Ascending aorta (tissue), 2 donors: Measurements from ENCODE around the gene FN3K. TPM values are rescaled to one million over a fixed set of nuclear protein-coding genes. Genes with fewer than 3 reads are reported as not detected.

Experiments used
- DNase-seq, 2 donors: peaks; one replicate each; pipeline ENCODE4 v3.0.0-alpha.2; 2019; ENCODE audit warnings: low spot score in 2 of 2
- H3K27ac ChIP-seq, 2 donors: fragments of 200-600 bp; sonication (generic); one replicate each; pipeline ENCODE4 v1.5.1; 2016 to 2017; ENCODE audit warnings: mild to moderate bottlenecking in 1 of 2
- H3K27me3 ChIP-seq: fragments of 200-600 bp; sonication (generic); one replicate; pipeline ENCODE4 v1.5.1; 2017
- H3K36me3 ChIP-seq, 2 donors: fragments of 200-600 bp; sonication (generic); one replicate each; pipeline ENCODE4 v1.5.1; 2016
- H3K4me1 ChIP-seq, 2 donors: fragments of 200-600 bp; sonication (generic); one replicate each; pipeline ENCODE4 v1.5.1; 2016 to 2017; ENCODE audit warnings: mild to moderate bottlenecking in 1 of 2
- H3K4me3 ChIP-seq, 2 donors: fragments of 200-600 bp; sonication (generic); one replicate each; pipeline ENCODE4 v1.5.1; 2016 to 2017; ENCODE audit warnings: mild to moderate bottlenecking in 1 of 2
- H3K9me3 ChIP-seq, 2 donors: fragments of 200-600 bp; sonication (generic); one replicate each; pipeline ENCODE4 v1.5.1; 2016
- intact Hi-C: fragments of 100-400 bp; cut with DNase I; formaldehyde crosslinking; loops from one replicate; pipeline ENCODE4 v1.15.1; 2023
- total RNA-seq: library from RNA; depleted of rRNA; stranded (reverse); fragments of >200 nt; gene quantifications from one replicate; pipeline ENCODE4 v1.1.0, GENCODE V29; 2016
- TF ChIP-seq, protein P1 (sequence below), 3 experiments: fragments of 200-600 bp in 2 of 3; fragments of 450-650 bp in 1 of 3; sonication (generic) in 2 of 3; IDR thresholded peaks; one replicate each; pipeline ENCODE4 v1.5.1; 2016 to 2019; ENCODE audit warnings: antibody characterized with exemption in 3 of 3, mild to moderate bottlenecking in 1 of 3, moderate library complexity in 1 of 3

FN3K gene
- total RNA-seq, 1 donor from 2014 or later: 10.5 TPM

DNA sequence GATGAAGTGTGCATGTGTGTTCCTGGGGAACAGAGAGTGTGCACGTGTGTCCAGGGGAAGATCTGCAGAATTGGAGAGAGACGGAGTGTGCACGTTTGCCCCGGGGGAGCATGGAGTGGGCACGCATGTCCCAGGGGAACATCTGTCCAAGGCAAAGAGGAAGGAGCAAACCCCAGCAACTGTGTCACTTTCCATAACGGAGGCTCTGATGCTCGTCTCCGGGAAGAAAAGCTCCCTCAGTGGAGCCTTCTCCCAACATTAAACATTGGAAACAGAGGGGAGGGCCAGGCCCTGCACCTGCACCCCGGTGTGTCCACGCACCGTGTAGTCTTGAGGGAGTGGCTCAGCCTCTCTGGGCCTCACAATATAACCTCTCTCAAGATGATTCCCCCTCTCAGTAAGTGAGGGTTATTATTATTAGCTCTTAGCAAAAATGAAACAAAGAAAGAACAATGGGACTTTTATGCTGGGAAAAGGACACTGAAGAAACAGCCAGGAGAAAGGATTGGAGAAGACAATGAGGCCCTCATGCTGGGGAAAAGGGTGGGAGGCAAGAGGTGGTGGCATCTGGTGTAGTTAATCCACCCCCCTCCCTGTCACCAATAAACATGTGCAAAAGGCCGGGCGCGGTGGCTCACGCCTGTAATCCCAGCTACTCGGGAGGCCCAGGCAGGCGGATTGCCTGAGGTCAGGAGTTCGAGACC is 44.5 kb upstream of the FN3K start:
- Histone ChIP-seq H3K27me3 (no peaks in the 10 kb centered on the region), H3K4me1 (no peaks in the 10 kb centered on the region), H3K36me3 (peaks cover 0 to 2% of the 10 kb centered on the region in 2 donors), H3K27ac (no peak overlapping the region), H3K9me3 (peaks cover 0 to 7% of the 10 kb centered on the region in 2 donors), H3K4me3 (no peak overlapping the region)
- DNase-seq: no peak
- TF ChIP-seq, protein P1, sequence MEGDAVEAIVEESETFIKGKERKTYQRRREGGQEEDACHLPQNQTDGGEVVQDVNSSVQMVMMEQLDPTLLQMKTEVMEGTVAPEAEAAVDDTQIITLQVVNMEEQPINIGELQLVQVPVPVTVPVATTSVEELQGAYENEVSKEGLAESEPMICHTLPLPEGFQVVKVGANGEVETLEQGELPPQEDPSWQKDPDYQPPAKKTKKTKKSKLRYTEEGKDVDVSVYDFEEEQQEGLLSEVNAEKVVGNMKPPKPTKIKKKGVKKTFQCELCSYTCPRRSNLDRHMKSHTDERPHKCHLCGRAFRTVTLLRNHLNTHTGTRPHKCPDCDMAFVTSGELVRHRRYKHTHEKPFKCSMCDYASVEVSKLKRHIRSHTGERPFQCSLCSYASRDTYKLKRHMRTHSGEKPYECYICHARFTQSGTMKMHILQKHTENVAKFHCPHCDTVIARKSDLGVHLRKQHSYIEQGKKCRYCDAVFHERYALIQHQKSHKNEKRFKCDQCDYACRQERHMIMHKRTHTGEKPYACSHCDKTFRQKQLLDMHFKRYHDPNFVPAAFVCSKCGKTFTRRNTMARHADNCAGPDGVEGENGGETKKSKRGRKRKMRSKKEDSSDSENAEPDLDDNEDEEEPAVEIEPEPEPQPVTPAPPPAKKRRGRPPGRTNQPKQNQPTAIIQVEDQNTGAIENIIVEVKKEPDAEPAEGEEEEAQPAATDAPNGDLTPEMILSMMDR (IDR thresholded peaks at IDR 0.05): no peak
- intact Hi-C loops: no loop called here

DNA sequence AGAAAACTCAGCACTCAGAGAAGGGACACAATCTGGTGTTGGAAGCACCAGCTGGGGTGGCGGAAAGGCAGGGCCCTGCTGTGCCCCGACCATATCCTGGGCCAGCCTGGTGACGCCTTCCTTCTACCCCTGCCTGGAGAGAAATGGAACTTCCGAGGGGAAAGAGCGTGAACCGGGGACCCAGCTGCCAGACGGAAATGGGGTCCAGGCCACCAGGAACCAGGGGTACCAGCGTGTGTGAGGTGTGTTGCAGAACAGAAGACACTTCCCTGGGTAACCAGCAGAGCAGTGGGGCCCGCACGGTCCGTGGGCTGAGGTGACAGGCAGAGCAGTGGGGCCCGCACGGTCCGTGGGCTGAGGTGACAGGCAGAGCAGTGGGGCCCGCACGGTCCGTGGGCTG is 43.7 kb upstream of the FN3K start:
- Histone ChIP-seq H3K27me3 (no peaks in the 10 kb centered on the region), H3K27ac (no peak overlapping the region), H3K9me3 (peaks cover 0 to 7% of the 10 kb centered on the region in 2 donors), H3K4me1 (peaks cover 0 to under 1% of the 10 kb centered on the region in 2 donors), H3K4me3 (no peak overlapping the region), H3K36me3 (peaks cover 0 to 2% of the 10 kb centered on the region in 2 donors)
- no peak for DNase-seq
- TF ChIP-seq, protein P1 (IDR thresholded peaks at IDR 0.05): no peak
- intact Hi-C loops: no loop called here

DNA sequence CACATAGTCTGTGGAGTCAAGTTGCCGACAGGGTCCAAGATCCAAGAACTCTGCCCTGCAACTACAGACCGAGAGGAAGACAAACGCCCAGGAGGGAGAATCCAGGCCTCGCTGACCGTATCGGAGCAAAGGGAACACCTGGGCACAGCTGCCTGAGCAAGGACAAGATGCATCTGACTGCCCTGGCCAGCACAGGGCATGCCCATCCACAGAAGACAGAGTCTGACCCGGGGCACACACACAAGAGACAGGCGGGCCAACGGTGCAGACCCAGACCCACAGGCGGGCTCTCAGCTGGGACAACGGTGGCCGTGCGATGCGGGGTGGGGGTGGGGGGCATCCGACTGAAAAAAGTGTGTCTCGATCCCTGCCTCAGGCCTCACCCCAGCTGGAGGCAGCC is 43.1 kb upstream of the FN3K start:
- H3K27ac ChIP-seq: no peak overlapping the region
- H3K4me1 ChIP-seq: peaks cover under 1 to 6% of the 10 kb centered on the region in 2 donors
- TF ChIP-seq, protein P1 (IDR thresholded peaks at IDR 0.05): no peak
- H3K27me3 ChIP-seq: no peaks in the 10 kb centered on the region
- intact Hi-C loops: no loop called here
- peaks cover 0 to 7% of the 10 kb centered on the region in 2 donors for H3K9me3 ChIP-seq
- peaks cover 0 to 2% of the 10 kb centered on the region in 2 donors for H3K36me3 ChIP-seq
- no peak for DNase-seq
- no peak overlapping the region for H3K4me3 ChIP-seq

DNA sequence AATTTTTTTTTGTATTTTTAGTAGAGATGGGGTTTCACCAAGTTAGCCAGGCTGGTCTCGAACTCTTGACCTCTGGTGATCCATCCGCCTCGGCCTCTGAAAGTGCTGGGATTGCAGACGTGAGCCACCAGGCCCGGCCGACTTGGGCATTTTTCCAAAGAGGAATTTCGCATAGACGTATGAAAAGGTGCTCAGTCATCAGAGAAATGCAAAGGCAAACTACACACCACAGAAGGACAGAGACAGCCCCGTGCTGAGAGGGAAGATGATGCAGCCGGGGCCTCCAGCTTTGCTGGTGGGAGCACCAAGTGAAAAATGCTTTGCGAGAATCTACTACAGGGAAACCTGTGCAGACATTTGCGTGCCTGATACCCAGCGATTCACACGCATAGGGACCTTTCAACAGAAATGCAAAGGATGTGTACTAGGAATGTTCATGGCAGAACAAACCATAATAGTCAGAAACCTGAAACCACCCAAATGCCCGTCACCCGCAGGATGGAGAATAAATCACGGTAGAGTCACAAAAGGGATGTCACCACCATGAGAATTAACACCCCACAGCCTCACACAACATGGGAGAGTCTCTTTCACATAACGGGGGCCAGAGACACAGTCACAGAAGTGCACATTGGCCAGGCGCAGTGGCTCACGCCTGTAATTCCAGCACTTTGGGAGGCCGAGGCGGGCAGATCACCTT is 42.1 kb upstream of the FN3K start:
- TF ChIP-seq, protein P1 (IDR thresholded peaks at IDR 0.05): no peak
- H3K27ac ChIP-seq: no peak overlapping the region
- H3K36me3 ChIP-seq: peaks cover 0 to 2% of the 10 kb centered on the region in 2 donors
- peaks cover 0 to 7% of the 10 kb centered on the region in 2 donors for H3K9me3 ChIP-seq
- no peak for DNase-seq
- peaks cover 7 to 10% of the 10 kb centered on the region in 2 donors for H3K4me1 ChIP-seq
- intact Hi-C loops: no loop called here
- H3K4me3 ChIP-seq: no peak overlapping the region
- H3K27me3 ChIP-seq: no peaks in the 10 kb centered on the region

DNA sequence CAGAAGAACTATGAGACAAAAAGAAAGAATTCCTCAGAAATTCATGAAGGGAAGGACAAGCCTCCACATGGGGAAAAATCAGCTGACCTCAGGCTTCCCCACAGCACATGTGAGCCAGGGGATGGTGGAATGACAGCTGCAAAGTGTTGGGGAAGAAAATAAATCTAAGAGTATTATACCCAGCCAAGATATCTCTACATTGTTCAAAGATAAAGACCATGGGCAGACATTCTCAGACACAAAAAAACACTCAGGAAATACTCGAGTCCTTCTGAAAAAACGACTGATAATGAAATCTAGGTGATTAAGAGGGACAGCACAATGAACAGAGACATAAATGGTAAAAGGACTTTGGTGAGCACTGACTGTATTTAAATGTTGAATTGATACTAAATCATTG is 40.8 kb upstream of the FN3K start:
- Histone ChIP-seq H3K9me3 (peaks cover 0 to 7% of the 10 kb centered on the region in 2 donors), H3K4me3 (no peak overlapping the region), H3K36me3 (peaks cover 0 to 2% of the 10 kb centered on the region in 2 donors), H3K27ac (no peak overlapping the region), H3K4me1 (peaks cover 10 to 11% of the 10 kb centered on the region in 2 donors), H3K27me3 (no peaks in the 10 kb centered on the region)
- no peak for DNase-seq
- TF ChIP-seq, protein P1 (IDR thresholded peaks at IDR 0.05): no peak
- intact Hi-C loops: no loop called here
